Left ventricle myocardium inferior (tissue), 1 donor: ENCODE results near the gene PKMYT1. TPM values are rescaled to one million over a fixed set of nuclear protein-coding genes. Genes with fewer than 3 reads are reported as not detected.

Experiments
- DNase-seq: peaks from one replicate; pipeline ENCODE4 v3.0.0-alpha.2; 2020
- H3K27ac ChIP-seq: fragments of 200-600 bp; replicated peaks from 2 replicates; pipeline ENCODE4 v1.8.0; 2021
- H3K27me3 ChIP-seq: fragments of 200-600 bp; 2 replicates; pipeline ENCODE4 v1.8.0; 2021; ENCODE audit warnings: low read depth
- H3K36me3 ChIP-seq: fragments of 200-600 bp; 2 replicates; pipeline ENCODE4 v1.8.0; 2021
- H3K4me1 ChIP-seq: fragments of 200-600 bp; 2 replicates; pipeline ENCODE4 v1.8.0; 2021
- H3K4me3 ChIP-seq: fragments of 200-600 bp; 2 replicates; pipeline ENCODE4 v1.8.0; 2021; ENCODE audit warnings: mild to moderate bottlenecking, moderate library complexity
- H3K9me3 ChIP-seq: fragments of 200-600 bp; replicated peaks from 2 replicates; pipeline ENCODE4 v1.8.0; 2021
- intact Hi-C: fragments of 100-400 bp; cut with micrococcal nuclease; formaldehyde crosslinking; loops from one replicate; pipeline ENCODE4 v1.11.0; 2022
- total RNA-seq: library from RNA; stranded (reverse); fragmentation: NEBNext Ultra II Directional; extraction: Animal tissue kit (Norgen Biotek cat#: 25700); gene quantifications from one replicate; pipeline ENCODE4 v1.2.1, GENCODE V29; 2021
- TF ChIP-seq, protein P1 (sequence below): fragments of 200-600 bp; IDR thresholded peaks from 2 replicates; pipeline ENCODE4 v1.8.0; 2021; ENCODE audit warnings: antibody characterized with exemption, mild to moderate bottlenecking, borderline replicate concordance
- donor health status: DM: no; HTN: yes; CAD: no; lungs with severe emphysema.

PKMYT1 gene
- total RNA-seq, 1 donor from 2014 or later: 1.3 TPM

DNA sequence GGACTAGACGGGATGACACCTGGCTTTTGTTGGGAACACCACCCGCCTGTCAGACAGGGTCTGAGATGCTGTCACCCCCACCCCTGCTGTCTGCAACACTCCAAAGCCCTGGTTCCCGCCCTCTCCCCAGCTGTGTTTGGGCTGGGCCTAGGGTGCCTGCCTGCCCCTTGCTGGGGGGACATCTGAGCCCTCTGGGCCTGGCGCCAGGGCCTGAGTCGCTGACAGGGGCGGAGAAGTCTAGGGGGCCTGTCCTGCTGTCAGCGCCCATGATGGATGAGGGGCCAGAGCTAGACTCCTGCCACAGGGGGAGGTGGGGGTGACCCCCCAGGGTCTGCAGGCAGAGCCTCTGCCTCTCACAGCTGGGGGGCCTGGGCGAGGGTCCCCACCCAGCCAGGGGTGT lies 7.6 kb upstream of the PKMYT1 start:
- TF ChIP-seq, protein P1, sequence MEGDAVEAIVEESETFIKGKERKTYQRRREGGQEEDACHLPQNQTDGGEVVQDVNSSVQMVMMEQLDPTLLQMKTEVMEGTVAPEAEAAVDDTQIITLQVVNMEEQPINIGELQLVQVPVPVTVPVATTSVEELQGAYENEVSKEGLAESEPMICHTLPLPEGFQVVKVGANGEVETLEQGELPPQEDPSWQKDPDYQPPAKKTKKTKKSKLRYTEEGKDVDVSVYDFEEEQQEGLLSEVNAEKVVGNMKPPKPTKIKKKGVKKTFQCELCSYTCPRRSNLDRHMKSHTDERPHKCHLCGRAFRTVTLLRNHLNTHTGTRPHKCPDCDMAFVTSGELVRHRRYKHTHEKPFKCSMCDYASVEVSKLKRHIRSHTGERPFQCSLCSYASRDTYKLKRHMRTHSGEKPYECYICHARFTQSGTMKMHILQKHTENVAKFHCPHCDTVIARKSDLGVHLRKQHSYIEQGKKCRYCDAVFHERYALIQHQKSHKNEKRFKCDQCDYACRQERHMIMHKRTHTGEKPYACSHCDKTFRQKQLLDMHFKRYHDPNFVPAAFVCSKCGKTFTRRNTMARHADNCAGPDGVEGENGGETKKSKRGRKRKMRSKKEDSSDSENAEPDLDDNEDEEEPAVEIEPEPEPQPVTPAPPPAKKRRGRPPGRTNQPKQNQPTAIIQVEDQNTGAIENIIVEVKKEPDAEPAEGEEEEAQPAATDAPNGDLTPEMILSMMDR: no peak
- peaks cover 43% of the 10 kb centered on the region for H3K27me3 ChIP-seq
- no peak overlapping the region for H3K4me3 ChIP-seq
- intact Hi-C loops: no loop called here
- H3K4me1 ChIP-seq: peaks cover 34% of the 10 kb centered on the region
- DNase-seq: no peak
- no peak overlapping the region for H3K27ac ChIP-seq
- no peaks in the 10 kb centered on the region for H3K9me3 ChIP-seq
- H3K36me3 ChIP-seq: no peaks in the 10 kb centered on the region

DNA sequence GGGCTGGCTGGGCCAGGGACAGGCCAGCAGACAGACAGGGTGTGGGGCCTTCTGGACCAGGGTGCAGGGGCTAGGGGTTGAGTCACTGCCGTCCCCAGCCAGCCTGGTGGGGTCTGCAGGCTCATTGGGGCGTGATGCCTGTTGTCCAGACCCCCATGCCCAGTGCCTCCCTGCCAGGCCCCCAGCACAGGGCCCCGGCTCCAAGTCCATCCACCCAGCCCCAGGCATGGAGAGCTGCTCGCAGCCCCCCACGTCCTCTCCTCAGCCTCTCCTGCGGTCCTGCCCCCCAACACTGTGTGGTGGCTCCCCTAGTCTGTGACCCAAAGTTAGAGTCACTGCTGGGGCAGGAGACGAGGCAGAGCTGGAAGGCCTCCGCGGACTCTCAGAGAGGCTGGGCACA lies 7.0 kb upstream of the PKMYT1 start:
- Histone ChIP-seq H3K9me3 (no peaks in the 10 kb centered on the region), H3K27me3 (peaks cover 43% of the 10 kb centered on the region), H3K4me3 (no peak overlapping the region), H3K4me1 (peaks cover 34% of the 10 kb centered on the region), H3K27ac (no peak overlapping the region), H3K36me3 (no peaks in the 10 kb centered on the region)
- TF ChIP-seq, protein P1: no peak
- intact Hi-C loops: no loop called here
- no peak for DNase-seq

DNA sequence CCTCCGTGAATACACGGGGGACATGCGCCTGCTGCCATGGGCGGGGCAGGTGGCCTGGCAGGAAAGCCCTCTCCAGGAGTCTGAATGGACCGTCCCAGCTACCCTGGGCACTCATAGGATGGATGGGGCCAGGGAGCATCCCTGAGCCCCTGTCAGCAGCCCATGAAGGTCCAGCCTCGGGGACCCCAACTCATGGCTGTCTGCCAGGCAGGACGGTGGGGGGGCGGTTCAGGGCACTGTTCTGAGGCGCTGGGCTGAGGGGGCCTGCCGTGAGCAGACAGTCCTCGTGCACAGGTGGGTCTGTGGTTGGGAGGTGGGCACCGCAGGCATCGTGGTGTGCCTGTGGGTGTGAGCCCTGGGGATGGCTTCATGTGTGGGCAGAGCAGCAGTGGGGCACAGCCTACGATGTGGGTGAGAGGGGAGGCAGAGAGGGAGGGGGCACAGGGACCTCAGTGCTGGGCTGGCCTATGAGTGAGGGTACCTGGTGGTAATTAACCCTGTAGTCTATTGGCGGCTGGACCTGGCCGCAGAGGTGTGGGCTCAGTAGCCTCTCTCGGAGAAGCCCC lies 6.5 kb upstream of the PKMYT1 start:
- Histone ChIP-seq H3K4me1 (peaks cover 34% of the 10 kb centered on the region), H3K4me3 (no peak overlapping the region), H3K27me3 (peaks cover 43% of the 10 kb centered on the region), H3K27ac (peak overlapping the region; percentile 93), H3K36me3 (no peaks in the 10 kb centered on the region), H3K9me3 (no peaks in the 10 kb centered on the region)
- intact Hi-C loops: no loop called here
- no peak for DNase-seq
- TF ChIP-seq, protein P1: no peak

DNA sequence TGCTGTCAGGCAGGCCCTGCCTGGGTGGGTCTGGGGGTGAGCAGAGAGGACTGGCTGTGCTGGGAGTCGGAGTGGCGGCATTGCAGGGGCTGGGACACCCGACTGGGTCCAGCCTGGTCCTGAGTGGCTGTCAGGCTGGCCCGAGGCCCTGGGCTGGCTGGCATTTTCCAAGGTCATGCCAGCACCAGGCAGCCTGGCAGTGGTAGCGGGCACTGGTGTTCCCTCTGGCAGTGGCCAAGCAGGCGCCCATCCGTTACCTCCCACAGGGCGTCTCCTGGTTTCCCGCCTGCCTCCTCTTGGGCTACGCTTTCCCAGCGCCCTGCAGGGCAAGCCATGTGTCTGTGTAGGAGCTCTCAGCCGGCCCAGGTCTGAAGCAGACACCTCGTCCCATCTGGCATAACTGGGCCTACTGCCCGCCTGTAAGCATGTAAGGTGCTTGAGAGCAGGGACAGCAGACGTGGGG lies 5.7 kb upstream of the PKMYT1 start:
- TF ChIP-seq, protein P1: no peak
- Histone ChIP-seq H3K4me1 (peaks cover 39% of the 10 kb centered on the region), H3K36me3 (no peaks in the 10 kb centered on the region), H3K9me3 (no peaks in the 10 kb centered on the region), H3K27ac (peak overlapping the region; percentile 93), H3K27me3 (peaks cover 43% of the 10 kb centered on the region), H3K4me3 (peak overlapping the region; percentile 37)
- peak; percentile 70 for DNase-seq
- intact Hi-C loops: no loop called here

DNA sequence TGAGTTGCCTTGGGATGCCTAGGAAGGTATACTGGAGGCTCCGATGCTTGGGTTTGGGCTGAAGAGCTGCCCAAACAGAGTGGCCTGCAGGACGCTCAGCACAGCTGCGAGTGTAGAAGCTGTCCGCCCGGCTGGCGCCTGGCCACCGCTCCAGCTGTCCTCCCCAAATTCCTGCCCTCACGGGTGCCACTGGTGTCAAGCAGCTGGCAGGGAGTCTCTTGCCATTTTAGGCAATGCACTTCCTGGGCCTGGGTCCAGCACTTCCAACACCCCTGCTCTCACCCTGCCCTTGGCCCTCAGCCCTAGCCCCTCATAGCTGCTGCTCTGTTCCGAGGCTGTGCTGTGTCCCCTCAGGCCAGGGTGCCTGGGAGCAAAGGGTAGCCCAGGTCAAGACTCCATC lies 5.2 kb upstream of the PKMYT1 start:
- Histone ChIP-seq H3K4me1 (peaks cover 43% of the 10 kb centered on the region), H3K4me3 (peak overlapping the region; percentile 37), H3K9me3 (no peaks in the 10 kb centered on the region), H3K27me3 (peaks cover 43% of the 10 kb centered on the region), H3K27ac (peak overlapping the region; percentile 93), H3K36me3 (no peaks in the 10 kb centered on the region)
- intact Hi-C loops: no loop called here
- TF ChIP-seq, protein P1: no peak
- peak; percentile 61 for DNase-seq
